ENCODE results near the gene TBR1. TPM values are rescaled to one million over a fixed set of nuclear protein-coding genes. Genes with fewer than 3 reads are reported as not detected.

TBR1 gene
- total RNA-seq, 4 donors from 2014 or later: not detected

DNA sequence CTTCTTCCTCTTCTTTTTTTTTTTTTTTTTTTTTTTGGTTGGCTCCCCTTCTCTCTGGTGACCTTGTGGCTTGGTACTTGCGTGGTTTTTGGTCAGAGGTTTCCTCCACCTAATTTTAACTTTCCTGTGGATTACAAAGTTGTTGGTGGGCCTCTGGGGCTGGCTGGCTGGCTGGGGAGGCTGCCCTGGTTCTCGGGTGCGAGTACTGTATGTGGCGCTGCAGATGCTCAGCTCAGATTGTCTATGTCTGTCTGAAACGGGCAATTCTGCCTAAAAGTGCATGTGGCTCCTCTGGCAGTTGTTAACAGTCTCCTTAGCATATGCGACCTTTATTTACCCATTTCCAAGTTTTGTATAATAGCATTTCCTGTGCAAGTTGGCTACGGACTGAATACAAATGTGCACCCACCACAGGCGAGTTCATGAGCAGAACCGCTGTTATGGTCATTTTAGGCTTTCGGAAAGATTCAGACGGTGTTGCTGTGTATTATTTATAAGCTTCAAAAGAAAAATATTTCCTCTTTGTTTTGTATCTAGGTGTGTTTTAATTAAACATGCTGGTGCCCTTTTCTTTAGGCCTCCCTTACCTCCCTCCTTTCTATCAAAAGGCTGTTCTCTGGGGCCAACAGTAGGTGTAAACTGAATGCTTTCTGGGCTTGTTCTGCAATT lies 4.4 kb downstream of the TBR1 start:
- TF ChIP-seq, protein P1, sequence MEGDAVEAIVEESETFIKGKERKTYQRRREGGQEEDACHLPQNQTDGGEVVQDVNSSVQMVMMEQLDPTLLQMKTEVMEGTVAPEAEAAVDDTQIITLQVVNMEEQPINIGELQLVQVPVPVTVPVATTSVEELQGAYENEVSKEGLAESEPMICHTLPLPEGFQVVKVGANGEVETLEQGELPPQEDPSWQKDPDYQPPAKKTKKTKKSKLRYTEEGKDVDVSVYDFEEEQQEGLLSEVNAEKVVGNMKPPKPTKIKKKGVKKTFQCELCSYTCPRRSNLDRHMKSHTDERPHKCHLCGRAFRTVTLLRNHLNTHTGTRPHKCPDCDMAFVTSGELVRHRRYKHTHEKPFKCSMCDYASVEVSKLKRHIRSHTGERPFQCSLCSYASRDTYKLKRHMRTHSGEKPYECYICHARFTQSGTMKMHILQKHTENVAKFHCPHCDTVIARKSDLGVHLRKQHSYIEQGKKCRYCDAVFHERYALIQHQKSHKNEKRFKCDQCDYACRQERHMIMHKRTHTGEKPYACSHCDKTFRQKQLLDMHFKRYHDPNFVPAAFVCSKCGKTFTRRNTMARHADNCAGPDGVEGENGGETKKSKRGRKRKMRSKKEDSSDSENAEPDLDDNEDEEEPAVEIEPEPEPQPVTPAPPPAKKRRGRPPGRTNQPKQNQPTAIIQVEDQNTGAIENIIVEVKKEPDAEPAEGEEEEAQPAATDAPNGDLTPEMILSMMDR (IDR thresholded peaks at IDR 0.05; ENCODE audit: low read depth): no peak

DNA sequence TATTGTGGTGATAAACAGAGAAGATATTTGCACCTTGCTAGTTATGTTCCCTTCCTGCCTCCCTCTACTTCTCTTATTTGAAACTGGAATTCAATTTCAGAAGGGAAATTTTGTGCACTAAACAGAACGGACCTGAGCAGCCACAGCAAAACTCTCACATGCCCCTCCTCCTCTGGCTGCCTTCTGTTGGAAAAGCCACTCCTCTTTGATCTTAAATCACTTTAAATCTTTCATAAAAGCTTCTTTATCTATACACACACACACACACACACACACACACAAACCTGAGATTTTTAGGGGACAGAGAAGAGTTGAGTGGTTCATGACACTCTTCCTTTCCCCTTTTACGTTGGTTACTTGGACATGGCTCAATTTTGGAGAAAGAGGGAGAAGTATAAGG lies 5.6 kb downstream of the TBR1 start:
- TF ChIP-seq, protein P1 (IDR thresholded peaks at IDR 0.05; ENCODE audit: low read depth): no peak

DNA sequence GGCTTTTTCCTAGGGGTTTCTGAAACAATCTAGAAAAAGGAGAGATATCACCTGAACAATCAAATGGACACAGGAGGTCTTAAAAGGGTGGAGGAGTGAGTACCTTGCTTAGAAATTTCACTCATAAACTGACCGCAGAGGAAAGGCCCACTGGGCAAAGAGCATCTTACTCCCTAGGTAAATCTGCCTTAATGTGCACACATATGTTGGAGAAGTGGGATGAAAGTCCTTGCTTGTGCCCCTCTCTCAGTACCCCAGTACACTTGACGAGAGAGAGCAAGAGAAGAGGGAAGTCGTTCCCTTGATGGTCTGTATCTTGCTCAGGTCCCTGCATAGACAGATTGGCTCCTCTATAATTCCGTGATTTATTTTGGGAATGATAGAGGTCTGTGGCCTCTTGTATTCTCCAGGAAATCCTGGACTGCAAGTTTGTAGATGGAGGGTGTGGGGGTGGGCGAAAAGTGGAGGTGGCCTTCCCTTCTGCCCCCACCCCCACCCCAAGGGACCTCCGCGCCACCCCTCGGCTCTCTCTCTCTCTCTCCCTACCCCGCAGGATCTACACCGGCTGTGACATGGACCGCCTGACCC lies 6.8 kb downstream of the TBR1 start:
- TF ChIP-seq, protein P1 (IDR thresholded peaks at IDR 0.05; ENCODE audit: low read depth): no peak

DNA sequence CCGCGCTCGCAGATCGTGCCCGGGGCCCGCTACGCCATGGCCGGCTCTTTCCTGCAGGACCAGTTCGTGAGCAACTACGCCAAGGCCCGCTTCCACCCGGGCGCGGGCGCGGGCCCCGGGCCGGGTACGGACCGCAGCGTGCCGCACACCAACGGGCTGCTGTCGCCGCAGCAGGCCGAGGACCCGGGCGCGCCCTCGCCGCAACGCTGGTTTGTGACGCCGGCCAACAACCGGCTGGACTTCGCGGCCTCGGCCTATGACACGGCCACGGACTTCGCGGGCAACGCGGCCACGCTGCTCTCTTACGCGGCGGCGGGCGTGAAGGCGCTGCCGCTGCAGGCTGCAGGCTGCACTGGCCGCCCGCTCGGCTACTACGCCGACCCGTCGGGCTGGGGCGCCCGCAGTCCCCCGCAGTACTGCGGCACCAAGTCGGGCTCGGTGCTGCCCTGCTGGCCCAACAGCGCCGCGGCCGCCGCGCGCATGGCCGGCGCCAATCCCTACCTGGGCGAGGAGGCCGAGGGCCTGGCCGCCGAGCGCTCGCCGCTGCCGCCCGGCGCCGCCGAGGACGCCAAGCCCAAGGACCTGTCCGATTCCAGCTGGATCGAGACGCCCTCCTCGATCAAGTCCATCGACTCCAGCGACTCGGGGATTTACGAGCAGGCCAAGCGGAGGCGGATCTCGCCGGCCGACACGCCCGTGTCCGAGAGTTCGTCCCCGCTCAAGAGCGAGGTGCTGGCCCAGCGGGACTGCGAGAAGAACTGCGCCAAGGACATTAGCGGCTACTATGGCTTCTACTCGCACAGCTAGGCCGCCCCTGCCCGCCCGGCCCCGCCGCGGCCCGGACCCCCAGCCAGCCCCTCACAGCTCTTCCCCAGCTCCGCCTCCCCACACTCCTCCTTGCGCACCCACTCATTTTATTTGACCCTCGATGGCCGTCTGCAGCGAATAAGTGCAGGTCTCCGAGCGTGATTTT lies 7.6 kb downstream of the TBR1 start:
- TF ChIP-seq, protein P1 (IDR thresholded peaks at IDR 0.05; ENCODE audit: low read depth): no peak

DNA sequence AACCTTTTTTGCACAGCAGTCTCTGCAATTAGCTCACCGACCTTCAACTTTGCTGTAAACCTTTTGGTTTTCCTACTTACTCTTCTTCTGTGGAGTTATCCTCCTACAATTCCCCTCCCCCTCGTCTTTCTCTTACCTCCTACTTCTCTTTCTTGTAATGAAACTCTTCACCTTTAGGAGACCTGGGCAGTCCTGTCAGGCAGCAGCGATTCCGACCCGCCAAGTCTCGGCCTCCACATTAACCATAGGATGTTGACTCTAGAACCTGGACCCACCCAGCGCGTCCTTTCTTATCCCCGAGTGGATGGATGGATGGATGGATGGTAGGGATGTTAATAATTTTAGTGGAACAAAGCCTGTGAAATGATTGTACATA lies 8.3 kb downstream of the TBR1 start:
- TF ChIP-seq, protein P1 (IDR thresholded peaks at IDR 0.05; ENCODE audit: low read depth): no peak

DNA sequence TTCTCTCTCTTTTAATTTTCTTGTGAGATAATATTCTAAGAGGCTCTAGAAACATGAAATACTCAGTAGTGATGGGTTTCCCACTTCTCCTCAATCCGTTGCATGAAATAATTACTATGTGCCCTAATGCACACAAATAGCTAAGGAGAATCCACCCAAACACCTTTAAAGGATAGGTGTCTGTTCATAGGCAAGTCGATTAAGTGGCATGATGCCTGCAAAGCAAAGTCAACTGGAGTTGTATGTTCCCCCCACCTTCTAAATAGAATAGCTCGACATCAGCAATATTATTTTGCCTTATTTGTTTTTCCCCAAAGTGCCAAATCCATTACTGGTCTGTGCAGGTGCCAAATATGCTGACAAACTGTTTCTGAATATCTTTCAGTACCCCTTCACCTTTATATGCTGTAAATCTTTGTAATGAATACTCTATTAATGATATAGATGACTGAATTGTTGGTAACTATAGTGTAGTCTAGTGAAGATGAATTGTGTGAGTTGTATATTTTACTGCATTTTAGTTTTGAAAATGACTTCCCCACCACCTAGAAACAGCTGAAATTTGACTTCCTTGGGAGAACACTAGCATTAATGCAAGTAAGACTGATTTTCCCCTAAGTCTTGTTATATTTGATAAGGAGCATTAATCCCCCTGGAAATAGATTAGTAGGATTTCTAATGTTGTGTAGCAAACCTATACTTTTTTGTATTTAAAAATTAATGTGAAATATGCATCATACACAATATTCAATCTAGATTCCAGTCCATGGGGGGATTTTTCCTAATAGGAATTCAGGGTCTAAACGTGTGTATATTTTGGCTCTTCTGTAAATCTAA lies 9.0 kb downstream of the TBR1 start:
- TF ChIP-seq, protein P1 (IDR thresholded peaks at IDR 0.05; ENCODE audit: low read depth): no peak

Measured in subcutaneous adipose tissue (tissue), 4 donors.